COLO829 (cell line): ENCODE measurements around the gene NBPF3.
A peak's percentile ranks its signal among the peaks of the same experiment; 100 is the strongest.
"Not testable (repeated sequence)": the region's sequence is repeated elsewhere in the genome, so short reads cannot be mapped to it uniquely, and the experiment has no call there.

ENCODE experiments used
- DNase-seq: peaks from one replicate; pipeline ENCODE4 v3.0.0; 2012; ENCODE audit warnings: low spot score

The NBPF3 gene

GRCh38 chr1:21438646-21439312, 1.2 kb upstream of the NBPF3 start:
- DNase-seq, result not testable (repeated sequence)

GRCh38 chr1:21439345-21439720, 604 bp upstream of the NBPF3 start:
- DNase-seq, result no peak

- DNase-seq, result not testable (repeated sequence)
These were observed 741 bp downstream of the NBPF3 start for GRCh38 chr1:21440630-21441125.

GRCh38 chr1:21446647-21447046, 6.7 kb downstream of the NBPF3 start:
- DNase-seq, result not testable (repeated sequence)

GRCh38 chr1:21447311-21447710, 7.4 kb downstream of the NBPF3 start:
- no peak for DNase-seq

GRCh38 chr1:21449906-21450305, 10.0 kb downstream of the NBPF3 start:
- no peak for DNase-seq

- no peak for DNase-seq
These were observed 11.3 kb downstream of the NBPF3 start for GRCh38 chr1:21451212-21451611.

GRCh38 chr1:21451981-21452411, 12.1 kb downstream of the NBPF3 start:
- DNase-seq, result no peak

GRCh38 chr1:21453964-21454614, 14.2 kb downstream of the NBPF3 start:
- peak; percentile 16 for DNase-seq

GRCh38 chr1:21454904-21455303, 15.0 kb downstream of the NBPF3 start:
- DNase-seq, result not testable (repeated sequence)

GRCh38 chr1:21457654-21458053, 17.7 kb downstream of the NBPF3 start:
- no peak for DNase-seq

- not testable (repeated sequence) for DNase-seq
These were observed 25.2 kb downstream of the NBPF3 start for GRCh38 chr1:21465127-21465526.

- DNase-seq, result not testable (repeated sequence)
These were observed 28.0 kb downstream of the NBPF3 start for GRCh38 chr1:21467946-21468345.

GRCh38 chr1:21468599-21468998, 28.7 kb downstream of the NBPF3 start:
- DNase-seq, result no peak

GRCh38 chr1:21469581-21469980, 29.6 kb downstream of the NBPF3 start:
- DNase-seq, result no peak

GRCh38 chr1:21472861-21473260, 32.9 kb downstream of the NBPF3 start:
- no peak for DNase-seq

- no peak for DNase-seq
These were observed 38.4 kb downstream of the NBPF3 start for GRCh38 chr1:21478356-21478755.

- DNase-seq, result not testable (repeated sequence)
These were observed 43.9 kb downstream of the NBPF3 start for GRCh38 chr1:21483881-21484280.

GRCh38 chr1:21489146-21489545, 49.2 kb downstream of the NBPF3 start:
- DNase-seq, result no peak

GRCh38 chr1:21490774-21491487, 51.0 kb downstream of the NBPF3 start:
- no peak for DNase-seq

GRCh38 chr1:21491488-21492355, 51.8 kb downstream of the NBPF3 start:
- no peak for DNase-seq

- no peak for DNase-seq
These were observed 52.4 kb downstream of the NBPF3 start for GRCh38 chr1:21492356-21492625.
